GM19455 (cell line): ENCODE results near the gene CIB4.

Experiments used
- ATAC-seq: cut with Tn5 transposase; IDR thresholded peaks from one replicate; pipeline ENCODE4 v1.9.1; 2021; ENCODE audit not compliant: unreplicated experiment

The CIB4 gene

DNA sequence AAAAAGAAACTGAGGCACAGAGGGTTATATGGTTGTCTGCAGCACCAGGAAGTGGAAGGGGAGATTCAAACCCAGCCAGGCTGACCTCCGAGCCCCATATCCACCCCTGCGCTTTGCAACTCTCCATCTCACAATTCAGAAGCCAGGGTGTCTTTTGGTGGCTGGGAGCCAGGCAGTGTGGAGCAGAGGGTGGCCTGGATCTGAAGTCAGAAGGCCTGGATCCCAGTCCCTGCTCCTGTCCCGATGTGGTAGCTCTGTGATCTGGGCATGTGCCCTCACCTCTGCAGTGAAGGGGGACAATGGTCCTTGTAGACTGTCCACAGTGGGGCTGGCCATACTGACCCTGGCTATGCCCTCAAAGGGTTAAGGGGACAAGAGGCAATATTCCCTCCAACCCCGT, 57.0 kb downstream of the CIB4 start:
- no peak for ATAC-seq

- no peak for ATAC-seq
Observed at GRCh38 chr2:26583381-26583911, 57.7 kb downstream of the CIB4 start.

DNA sequence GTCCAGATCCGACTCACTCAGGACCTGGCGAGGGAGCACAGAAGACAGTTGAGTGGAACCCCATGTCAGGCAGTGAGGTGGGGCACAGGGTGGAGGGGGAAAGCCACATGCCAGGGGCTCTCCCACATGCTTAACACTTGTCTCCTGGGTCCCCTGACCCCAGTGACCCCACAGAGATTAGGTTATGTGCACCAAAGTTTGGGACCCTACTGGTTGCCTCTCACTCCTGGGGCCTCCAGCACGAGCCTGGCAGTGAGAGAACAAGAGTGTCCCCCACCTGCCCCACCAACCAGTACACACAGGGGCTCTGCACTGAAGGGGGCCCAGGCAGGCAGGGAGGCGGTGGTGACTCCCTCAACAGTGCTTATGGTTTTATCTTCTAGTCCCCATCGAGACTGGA, 58.3 kb downstream of the CIB4 start:
- no peak for ATAC-seq

DNA sequence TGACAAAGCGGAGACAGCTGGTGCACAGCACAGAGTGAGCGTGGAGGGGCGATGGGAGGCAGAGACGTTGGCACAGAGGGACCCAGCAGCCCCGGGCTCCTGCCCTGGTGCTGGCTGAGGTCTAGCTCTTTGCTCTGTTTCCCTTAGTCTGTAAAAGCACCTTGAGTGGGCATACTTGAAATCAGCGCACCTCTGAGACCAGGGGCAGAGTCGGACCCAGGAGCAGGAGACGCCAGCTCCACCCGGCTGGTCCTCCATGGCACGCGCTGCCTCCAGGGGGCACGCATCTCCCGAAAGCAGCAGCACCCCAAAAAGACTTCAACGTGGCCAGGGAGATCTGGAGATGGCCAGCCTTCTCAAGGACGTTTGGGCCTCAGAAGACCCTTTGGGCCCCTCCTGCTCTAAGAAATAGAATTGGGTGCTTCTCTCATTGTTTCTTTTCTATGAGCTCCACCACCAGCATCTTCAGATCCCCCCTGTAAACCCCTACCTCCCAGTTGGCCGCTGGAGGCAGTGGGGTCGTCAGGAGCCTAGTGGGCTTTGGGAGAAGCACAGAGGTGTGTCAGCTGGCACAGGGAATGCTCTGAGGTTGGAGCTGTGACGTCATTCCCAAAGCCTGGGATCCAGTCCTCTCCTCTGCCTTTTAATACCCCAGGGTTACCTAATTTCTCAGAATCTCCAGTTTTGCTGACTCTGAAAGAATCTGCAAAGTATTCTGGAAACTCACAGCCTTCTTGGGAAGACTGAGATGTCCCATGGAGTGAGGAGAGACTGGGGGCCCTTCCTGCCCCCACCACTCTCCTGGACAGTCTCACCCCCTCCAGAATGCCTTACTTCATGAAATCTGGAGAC, 58.9 kb downstream of the CIB4 start:
- no peak for ATAC-seq

- no peak for ATAC-seq
Observed at GRCh38 chr2:26581266-26581990, 59.7 kb downstream of the CIB4 start.

GRCh38 chr2:26580751-26581150, 60.4 kb downstream of the CIB4 start:
- ATAC-seq, result no peak

- no peak for ATAC-seq
Observed at GRCh38 chr2:26580151-26580550, 61.0 kb downstream of the CIB4 start.

GRCh38 chr2:26579723-26580040, 61.5 kb downstream of the CIB4 start:
- ATAC-seq, result no peak

DNA sequence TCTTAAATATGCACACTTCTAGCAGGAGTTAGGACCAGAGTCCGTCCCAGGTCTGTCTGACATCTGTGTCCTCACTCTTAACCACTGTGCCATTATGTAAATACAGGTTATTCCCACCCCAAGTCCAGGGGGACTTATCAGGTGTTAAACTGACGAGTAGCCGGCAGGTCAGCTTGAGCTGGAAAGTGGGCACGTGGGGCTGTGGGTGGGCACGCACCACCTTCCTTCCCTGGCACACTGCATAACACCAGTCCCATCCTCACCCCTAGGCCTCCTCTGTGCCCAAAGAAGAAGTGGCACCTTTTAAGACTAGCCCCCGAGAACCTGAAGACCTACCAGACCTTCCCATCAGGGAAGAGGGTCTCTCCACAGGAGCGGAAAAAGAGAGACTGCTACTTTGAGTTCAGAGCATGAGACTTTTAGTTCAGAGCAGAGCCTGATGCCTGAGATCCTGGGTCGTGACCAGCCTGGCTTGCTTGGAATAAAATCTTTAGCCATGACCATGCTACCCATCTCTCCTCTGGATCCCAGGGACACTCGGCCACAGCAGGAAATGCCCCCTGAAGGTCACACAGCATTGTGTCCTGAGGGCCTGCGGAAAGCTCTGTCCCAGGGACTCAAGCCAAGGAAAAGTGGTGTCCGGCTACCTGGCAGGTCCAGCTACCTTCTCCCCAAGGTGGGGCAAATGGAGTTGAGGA, 62.0 kb downstream of the CIB4 start:
- no peak for ATAC-seq

DNA sequence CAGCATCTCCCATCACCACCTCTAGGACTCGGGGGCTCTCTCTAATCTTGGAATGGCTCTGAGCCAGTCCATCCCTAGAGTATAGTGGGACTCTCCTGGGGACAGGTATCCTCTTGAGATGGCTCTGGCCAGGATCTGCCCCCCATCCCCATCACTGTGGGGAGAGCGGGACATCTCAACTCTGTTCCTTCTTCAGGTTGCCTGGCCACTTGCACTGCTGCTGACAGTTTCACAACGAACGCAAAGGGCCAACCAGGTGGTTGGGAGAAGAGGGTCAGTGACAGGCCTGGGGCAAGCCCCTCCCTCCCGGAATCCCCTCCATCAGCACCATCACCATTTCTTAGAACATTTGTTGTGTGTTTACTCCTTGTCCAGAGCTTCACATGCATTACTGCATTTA, 62.6 kb downstream of the CIB4 start:
- ATAC-seq, result no peak

DNA sequence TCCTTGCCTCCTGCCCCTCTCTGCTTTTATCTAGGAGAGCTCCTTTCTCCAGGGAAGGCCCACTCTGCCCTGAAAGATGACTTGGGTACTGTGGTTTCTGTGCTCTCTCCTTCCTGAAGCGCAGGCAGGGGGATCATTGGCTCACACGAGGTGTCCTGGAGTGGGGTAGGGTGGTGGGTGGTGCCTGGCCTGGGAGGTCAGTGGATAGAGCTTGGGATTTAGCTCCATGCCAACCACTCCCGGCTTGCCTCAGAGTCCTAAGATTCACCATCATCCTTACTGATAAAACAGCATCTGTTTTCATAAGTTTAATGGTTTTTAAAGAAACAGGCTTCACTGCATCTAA, 63.1 kb downstream of the CIB4 start:
- no peak for ATAC-seq

DNA sequence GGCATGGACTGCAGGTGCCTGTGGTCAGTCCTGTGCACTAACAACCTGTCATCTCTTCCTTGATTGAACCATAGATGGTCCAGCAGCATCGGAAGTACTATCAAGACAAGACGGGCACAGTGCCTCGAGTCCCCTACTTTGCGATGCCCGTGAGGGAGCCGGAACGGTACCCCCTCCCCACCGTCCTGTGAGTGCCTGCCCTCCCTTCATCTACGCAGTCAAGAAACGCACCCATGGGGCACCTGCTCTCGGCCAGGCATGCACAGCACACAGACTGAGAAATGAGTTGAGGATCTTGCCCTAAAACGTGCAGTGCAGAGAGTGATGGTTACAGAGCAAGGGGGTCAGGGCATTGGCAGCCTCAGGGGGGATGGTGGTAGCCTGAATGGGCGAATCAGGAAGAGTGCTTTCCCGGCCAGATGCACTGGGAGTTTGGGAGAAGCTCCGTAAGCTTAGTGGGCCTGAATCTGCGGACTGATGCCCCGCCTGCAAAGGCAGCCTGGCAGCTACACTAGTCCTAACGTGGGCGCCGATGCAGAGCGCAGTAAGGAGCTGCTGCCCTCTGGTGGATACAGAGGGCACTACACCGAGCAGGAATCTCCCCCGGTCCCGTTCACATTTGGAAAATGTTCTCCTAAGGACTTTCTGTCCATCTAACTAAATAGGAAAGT, 63.6 kb downstream of the CIB4 start:
- ATAC-seq, result no peak

GRCh38 chr2:26576565-26577441, 64.4 kb downstream of the CIB4 start:
- no peak for ATAC-seq

GRCh38 chr2:26575836-26576564, 65.2 kb downstream of the CIB4 start:
- no peak for ATAC-seq

DNA sequence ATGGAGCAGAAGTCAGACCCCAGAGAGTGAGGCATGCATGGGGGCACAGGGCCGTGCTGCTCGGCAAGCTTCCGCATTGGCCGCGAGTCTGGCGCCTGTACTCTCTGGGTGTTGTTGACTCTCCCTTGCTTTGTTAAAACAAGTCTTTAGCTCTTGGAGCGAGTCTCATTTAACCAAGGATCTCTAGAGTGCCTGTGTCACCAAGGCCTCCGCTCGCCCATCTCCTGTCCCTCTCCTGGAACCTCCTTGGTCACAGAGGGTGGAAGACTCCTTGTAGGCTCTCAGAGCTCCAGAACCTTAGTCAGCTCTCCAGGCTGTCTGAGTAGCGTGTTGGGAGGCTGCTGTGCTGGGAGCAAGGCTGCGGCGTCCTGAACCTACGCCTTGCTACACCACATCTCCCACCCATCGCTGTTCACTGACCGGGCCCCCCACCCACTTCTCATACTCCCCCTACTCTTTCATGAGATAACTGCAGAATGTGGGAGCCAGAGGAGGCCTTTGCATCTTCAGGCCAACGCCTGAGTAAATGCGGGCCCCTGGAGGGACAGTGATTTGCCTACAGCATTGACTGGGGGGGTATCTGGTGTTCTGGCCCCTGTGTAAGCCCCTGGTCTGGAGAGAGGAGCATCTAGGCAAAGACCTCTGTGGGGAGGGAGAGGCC, 66.1 kb downstream of the CIB4 start:
- no peak for ATAC-seq

DNA sequence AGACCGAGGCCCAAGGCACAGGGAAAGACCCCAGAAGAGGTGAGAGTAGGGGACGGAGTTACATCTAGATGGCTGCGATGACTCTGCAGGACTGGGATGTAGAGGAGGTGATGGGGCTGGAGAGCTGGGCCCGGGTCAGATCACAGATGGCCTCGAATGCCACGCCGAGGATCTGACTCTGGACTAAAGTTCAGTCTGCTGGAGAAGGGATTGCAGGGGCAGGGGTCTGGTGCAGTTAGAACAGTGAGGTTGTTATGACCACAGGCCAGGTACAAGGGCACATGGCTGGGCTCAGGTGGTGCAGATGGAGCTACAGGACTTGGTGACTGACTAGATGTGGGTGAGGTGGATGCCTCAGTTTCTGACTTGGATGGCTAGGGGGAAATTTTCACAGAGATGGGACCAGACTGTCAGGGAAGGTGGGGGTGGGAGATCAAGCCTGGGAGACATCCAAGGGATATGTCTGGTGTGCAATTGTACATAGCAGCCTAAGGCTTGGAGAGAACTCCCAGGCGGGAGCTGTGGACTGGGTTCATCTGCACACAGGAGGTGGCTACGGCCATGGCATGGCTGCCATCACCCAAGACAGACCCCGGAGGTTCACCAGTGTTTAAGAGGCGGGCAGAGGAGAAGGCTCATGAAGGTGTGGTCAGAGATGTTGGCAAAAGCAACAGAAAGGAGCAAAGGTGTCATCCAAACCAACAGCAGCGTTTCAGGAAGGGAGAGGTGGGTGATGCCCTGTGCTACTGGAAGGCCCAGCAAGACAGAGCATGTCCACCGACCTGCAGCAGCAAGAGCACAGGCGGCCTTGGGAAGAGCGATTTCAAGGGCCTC, 66.9 kb downstream of the CIB4 start:
- ATAC-seq, result no peak

- ATAC-seq, result no peak
Observed at GRCh38 chr2:26573241-26573925, 67.8 kb downstream of the CIB4 start.

DNA sequence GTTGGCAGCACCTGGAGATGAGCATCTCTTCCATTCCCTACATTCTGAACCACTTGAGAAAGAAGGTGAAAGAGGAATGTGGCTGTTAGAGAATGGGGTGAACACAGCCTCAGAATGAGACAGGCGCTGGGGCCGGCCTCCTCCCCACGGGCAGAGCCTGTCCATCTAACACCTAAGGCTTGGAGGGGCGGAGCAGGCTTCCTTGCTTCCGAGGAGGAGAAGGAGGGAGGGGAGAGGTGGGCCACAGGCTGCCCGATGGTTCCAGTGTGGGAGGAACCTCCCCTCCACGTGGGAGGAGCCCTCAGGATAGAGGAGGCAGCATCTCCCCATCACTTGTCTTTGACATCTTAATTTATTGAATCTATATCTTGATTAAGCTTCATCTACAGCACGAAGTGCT, 68.6 kb downstream of the CIB4 start:
- ATAC-seq, result no peak
